ENCODE results near the gene SCN1B.

SCN1B gene

DNA sequence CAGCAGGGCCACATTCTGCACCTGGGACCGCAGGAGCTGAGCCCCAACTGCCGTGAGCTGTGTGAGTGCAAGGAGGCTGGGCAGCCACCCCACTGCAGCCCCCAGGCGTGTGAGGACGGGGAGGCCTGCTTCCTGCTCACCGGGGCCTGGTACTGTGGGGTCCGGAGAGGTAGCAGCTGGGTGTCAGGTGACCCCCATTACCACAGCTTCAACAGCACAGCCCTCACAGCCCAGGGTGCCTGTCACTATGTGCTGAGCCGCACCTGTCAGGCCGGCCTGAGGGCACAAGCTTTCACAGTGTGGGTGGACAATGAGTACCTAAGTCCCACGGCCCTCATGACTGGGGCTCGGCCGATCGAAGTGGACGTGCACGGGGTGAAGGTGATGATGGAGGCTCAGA, 49.6 kb downstream of the SCN1B start:
- DNase-seq = no peak

GRCh38 chr19:35080613-35081170, 50.4 kb downstream of the SCN1B start:
- DNase-seq = no peak

DNA sequence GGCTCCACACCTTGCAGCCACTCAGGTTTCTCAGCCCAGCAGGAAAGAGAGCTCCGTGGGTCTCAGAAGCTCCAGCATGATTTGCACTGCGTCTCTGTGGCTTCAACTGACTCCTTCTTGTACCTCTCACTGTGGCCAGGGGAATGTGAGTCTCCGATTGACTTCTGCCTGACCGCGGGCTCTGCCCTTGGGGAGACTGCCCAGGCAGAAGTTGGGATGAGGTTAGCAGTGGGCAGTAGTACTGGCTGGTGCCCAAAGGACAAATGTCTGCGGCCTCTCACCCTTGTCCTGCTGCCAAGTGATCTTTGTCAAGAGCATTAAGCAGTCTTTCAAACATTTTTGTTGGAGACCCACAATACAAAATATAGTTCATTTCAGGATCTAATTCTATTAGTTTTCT, 50.9 kb downstream of the SCN1B start:
- DNase-seq = no peak

DNA sequence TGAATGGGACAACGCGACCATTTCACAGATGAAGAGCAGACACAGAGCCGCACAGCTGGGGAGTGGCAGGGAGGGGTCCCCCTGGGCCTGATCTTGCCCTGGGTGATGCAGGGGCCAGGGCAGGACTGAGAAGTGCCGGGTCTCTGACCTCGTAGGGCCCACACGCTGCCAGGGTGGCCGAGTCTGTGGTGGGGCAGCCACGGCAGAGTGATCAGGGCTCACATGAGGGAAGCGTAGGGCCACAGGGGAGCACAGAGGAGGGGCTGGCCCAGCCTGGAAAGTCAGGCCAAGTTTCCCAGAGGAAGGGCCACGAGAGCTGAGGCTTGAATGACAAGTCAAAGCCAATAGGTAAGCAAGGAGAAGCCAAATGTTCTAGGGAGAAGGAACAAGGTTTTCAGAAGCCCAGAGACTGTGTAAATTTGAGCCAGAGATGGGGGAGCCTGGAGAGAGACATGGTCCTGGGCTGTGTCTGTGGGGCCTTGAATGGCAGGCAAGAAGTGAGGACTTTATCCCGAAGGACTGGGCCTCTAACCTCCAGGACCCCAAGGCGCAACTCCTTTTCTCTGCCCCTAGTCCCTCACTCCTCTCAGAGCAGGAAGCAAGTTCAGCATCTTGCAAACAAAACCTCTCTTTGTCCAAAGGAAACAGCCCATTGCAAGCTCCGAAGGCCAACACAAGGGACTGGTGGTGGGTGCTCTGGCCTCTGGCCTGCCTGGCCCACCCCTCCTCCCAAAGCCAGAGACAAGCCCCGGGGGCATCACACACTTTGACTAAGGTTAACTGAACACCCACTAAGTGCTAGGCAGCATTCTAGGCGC, 53.6 kb downstream of the SCN1B start:
- DNase-seq = no peak

GRCh38 chr19:35084509-35084762, 54.2 kb downstream of the SCN1B start:
- DNase-seq = no peak

- DNase-seq = no peak
These were observed 55.7 kb downstream of the SCN1B start for GRCh38 chr19:35085947-35086346.

DNA sequence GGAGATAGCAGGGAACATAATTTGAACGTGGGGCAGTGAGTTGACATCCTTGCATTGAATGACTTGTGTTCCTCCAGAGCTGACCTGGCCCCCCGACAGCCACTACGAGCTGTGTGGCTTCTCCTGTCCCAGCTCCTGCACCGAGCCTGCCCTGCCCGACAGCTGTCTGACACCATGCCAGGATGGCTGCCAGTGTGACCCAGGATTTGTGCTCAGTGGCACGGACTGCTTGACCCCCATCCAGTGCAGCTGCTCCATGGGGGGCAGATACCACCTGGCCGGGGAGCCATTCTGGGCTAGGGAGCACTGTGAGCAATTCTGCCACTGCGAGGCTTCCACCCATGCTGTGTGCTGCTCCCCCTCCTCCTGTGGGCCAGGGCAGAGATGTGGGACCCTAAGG, 56.2 kb downstream of the SCN1B start:
- DNase-seq = no peak

DNA sequence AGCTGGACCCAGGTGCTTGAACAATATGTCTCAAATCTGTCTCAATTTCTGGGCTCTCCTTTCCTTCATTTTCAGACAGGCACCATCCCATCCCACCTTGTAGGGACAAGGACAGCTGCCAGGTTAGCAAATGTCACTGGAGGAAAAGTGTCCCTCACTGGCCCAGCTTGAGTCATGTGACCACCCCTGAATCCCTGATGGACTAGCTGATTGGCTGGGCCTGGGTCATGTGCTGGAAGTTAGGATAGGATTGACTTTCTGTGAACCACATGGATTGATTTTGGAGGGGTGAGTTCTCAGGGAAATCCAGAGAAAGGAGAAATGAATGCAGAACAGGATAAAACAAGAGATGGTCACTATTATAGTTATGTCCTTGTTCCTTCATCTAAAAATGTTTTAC, 57.1 kb downstream of the SCN1B start:
- no peak for DNase-seq

DNA sequence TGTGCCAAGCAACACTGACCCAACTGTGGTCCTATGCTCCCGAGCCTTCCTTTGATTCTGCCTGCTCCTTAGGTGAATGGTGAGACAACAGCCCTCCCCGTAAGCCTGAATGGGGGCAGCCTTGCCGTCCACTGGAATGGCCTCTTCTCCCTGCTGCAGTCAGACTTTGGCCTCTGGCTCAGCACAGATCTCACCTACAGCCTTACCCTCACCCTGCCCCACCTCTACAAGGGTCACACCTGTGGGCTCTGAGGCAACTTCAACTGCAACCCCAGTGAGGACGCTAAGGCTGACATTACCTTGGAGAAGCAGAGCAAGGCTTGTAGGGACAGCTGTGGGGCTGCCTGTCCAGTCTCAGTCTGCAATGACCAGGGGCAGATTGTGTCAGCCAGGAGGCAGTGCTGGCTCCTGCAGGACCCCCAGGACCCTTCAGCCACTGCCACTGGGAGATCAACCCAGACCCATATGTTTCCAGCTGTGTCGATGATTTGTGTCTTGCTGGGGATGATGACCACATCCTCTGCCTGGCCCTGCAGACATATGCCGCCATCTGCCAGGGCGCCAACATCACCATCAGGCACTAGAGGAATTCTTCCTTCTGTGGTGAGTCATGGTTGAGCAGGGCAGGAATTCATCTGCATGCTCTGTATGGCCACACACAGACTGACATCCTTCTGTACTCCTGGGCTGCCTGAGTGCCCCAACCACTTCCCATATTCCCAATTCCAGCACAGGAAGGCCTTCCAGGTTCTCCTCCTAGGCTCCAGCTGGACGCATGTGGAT, 58.1 kb downstream of the SCN1B start:
- DNase-seq = no peak

GRCh38 chr19:35089554-35089953, 59.3 kb downstream of the SCN1B start:
- DNase-seq = no peak

Data from activated naive CD4-positive, alpha-beta T cell treated with anti-CD3 and anti-CD28 coated beads, Interleukin-2, amount 50 U/mL, for 16 hours (primary cell).